Measurements from ENCODE around the gene FOXM1.
A peak's percentile ranks its signal among the peaks of the same experiment; 100 is the strongest.

The FOXM1 gene

GRCh38 chr12:2877047-2877952 lies at the start of gene FOXM1, which contains the start of gene RHNO1:
TSS of gene FOXM1 (minus strand) at chr12:2877174. CDS start at chr12:2874478, 2,696 bp downstream.
TSS of gene RHNO1 (plus strand) at chr12:2877223. CDS start at chr12:2885367, 8,144 bp downstream.
- DNase-seq, result peak; percentile 15

DNA sequence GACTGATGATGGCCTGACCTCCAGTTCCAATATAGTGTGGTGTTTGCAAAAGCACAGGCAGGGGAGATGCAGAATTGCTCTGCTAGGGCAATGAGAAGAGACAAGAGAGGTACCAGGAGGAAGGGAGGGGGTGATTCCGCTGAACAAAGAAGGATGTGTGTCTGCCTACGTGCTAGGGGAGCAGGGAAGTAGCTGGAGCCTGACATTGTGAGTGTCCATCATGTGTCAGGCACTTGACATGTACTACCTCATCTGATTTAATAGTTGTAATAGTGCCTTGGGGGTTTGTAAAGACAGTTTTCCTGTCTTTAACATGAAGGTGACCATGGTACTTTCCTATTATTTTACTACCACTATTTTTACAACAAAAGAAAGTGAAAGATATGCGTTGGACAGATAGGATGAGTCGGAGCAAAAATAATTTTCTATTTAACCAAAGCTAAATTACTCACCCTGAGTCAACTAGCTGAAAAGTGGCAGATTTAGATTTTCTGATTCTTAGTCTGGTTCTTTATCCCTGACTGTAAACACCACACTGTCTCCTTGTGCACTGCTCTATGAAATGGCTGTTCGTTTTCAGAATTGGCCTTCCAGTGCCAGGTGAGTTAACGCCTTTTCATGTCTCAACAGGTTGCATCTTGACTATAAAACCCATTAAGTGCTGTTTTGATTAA lies 48.5 kb upstream of the FOXM1 start:
- no peak for DNase-seq

DNA sequence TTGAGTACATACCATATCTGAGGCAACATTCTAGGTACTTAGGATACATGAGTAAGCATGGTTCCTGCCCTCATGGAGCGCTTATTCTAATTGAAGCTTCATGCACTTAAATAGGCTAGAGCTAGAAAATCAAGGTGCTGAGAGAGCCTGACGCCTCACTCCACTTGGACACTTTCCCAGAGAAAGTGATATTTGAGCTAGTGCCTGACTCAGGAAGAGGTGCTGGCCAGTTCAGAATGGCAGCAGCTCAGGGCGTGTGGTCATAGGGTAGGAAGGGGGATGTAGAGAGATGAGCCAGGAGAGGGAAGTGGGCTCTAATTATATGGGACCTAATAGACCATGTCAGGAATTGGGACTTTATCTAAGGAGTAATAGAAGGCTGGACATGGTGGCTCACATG lies 47.0 kb upstream of the FOXM1 start:
- DNase-seq, result no peak

GRCh38 chr12:2923057-2923456 lies 46.1 kb upstream of the FOXM1 start:
- DNase-seq, result no peak

DNA sequence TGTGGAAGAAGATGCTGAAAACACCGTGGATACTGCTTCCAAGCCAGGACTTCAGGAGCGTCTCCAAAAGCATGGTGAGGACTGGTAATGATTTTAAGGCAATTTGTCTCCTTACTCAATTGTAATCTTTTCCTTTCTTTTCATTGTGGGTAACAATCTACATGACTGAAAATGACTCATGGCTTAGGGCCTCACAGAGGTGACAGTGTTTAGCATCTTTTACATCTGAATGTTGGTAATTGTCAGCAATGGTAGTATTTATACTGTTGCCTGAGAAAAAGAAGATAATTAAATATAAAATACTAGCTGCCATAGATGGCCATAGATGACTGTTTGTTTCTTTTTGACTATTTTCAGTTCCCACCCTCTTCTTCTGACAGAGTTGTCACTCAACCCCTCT lies 45.4 kb upstream of the FOXM1 start:
- DNase-seq, result no peak

GRCh38 chr12:2919249-2919648 lies 42.3 kb upstream of the FOXM1 start:
- no peak for DNase-seq

DNA sequence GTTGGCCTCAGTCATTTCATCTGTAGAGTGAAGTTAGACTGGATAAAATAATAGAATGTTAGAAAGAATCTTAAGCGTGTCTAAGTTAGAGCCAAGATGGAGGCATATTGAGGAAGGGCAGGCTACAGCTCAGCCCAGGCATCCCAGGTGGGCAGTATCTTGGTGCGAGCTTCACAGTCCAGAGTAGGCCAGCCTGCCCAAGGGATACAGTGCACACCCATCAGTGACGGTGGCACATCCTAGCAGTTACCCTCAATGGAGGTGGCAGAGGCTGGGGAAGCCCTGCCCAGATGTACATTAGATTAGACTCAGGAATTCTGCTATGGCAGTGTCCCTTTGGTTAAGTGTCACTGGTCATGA lies 35.2 kb upstream of the FOXM1 start:
- no peak for DNase-seq

DNA sequence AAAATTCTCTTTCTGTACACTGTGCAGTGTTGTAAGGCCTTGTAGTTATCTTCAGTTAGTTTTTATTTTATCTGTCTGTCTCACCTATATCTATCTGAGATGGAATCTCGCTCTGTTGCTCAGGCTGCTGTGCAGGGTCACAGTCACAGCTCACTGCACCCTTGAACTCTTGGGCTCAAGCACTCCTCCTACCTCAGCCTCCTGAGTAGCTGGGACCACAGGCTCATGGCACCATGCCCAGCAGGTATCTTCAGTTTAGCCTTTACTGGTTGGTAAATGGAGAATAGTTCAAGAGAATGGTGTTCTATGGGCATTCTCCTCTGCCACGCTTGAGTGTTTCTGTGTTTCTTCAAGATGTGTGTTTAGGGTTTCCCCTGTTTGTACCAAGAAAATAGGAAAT lies 27.3 kb upstream of the FOXM1 start:
- no peak for DNase-seq

DNA sequence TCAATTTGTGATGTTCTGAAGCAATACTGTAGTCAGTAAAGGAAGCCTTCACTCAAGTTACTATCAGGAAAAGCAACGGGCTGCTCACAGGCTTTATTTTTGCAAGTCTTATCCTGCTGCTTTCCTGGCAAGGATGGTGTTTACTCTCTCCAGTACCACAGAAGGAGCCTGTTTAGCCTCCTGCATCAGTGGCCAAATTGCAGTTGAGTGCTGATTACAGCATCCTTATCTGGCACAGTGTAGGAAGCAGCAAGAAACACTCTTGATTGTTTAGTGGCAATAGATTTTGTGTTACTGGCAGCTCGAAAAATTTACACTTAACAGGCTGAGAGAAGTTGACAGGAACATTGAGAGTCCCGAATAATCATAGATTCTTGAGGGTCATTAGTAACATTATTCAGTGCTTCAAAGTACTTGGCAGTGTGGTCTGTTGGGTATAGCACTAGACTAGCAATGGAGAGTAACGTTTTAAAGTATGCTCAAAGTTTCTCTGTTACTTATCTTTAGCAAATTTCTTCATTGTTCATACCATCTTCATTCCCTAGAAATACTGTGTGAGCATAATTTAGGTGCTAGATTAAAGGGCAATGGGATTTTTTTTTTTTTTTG lies 25.4 kb upstream of the FOXM1 start:
- no peak for DNase-seq

DNA sequence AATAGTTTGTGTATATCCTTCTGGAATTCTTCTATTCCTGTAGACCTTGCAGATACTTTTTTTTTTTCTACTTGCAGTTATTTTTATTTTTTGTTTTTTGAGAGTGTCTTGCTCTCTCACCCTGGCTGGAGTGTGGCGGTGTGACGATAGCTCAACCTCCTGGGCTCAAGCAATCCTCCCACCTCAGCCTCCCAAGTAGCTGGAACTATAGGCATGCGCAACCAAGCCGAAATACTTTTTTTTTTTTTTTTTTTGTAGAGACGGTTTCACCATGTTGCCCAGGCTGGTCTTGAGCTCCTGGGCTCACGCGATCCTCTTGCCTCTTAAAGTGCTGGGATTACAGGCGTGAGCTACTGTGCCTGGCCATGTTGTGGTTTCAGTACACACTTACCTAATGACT lies 23.7 kb upstream of the FOXM1 start:
- no peak for DNase-seq

- no peak for DNase-seq
Observed at GRCh38 chr12:2897418-2897817, 20.4 kb upstream of the FOXM1 start.

GRCh38 chr12:2895511-2895910 lies 18.5 kb upstream of the FOXM1 start:
- no peak for DNase-seq

- no peak for DNase-seq
Observed at GRCh38 chr12:2895051-2895451, 18.1 kb upstream of the FOXM1 start.

- DNase-seq, result no peak
Observed at GRCh38 chr12:2893007-2893406, 16.0 kb upstream of the FOXM1 start.

GRCh38 chr12:2892246-2892645 lies 15.3 kb upstream of the FOXM1 start:
- DNase-seq, result no peak

GRCh38 chr12:2891240-2892053 lies 14.5 kb upstream of the FOXM1 start:
- no peak for DNase-seq

DNA sequence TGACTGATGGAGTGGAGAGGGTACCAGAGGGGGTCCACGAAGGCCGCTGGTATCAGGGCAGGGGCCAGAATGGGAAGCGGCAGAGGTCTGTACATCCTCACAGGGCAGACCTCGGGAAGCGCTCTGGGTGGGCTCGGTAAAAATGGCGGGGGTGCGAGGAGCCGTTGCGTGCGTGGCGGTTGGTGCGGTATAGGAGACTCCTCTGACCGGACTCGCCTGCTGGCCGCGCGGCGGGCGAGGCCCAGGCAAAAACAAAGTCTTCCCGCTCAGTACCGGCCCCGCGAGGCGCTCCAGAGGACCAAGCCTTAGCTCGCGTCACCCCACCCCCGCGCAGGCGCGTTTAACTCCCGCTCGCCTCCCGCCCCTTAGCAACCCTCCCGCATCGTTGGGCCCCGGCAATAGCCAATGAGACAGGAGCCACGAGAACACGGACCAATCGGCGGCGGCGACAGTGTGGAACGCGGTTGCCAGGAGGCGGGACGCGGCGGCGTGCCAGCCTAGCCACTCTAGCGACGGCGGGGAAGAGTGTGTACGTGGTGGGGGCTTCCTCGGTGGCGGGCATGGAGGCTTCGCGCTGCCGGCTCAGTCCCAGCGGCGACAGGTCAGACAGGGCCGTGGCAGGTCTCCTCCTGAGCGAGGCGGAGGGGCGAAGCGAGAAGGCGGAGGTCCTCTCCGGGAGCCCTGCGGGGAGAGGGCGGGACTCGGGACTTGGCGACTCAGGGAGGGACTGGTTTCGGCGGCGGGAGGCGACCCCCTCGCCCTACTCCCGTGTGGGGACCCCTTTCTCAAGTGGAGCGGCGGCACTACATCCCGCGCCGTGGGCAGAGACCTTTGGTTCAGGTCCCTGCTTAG lies 13.6 kb upstream of the FOXM1 start, which contains the start of gene TULP3:
Gene TULP3, plus strand, starts transcription at position 504 of the 852 bp plus-strand sequence. Its CDS starts 57 bp downstream, at position 561.
- peak; percentile 75 for DNase-seq

DNA sequence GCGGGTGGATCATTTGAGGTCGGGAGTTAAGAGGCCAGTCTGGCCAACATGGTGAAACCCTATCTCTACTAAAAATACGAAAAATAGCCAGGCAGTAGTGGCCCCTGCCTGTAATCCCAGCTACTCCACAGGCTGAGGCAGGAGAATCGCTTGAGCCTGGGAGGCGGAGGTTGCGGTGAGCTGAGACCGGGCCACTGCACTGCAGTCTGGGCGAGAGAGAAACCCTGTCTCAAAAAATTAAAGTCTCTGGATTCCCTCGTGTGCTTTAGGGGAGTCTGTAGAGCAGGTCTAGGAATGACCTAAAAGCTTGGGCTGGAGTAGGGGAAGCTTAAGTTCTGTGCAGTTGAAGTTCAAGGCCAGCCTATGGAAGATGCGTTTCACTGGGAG lies 13.0 kb upstream of the FOXM1 start:
- no peak for DNase-seq

DNA sequence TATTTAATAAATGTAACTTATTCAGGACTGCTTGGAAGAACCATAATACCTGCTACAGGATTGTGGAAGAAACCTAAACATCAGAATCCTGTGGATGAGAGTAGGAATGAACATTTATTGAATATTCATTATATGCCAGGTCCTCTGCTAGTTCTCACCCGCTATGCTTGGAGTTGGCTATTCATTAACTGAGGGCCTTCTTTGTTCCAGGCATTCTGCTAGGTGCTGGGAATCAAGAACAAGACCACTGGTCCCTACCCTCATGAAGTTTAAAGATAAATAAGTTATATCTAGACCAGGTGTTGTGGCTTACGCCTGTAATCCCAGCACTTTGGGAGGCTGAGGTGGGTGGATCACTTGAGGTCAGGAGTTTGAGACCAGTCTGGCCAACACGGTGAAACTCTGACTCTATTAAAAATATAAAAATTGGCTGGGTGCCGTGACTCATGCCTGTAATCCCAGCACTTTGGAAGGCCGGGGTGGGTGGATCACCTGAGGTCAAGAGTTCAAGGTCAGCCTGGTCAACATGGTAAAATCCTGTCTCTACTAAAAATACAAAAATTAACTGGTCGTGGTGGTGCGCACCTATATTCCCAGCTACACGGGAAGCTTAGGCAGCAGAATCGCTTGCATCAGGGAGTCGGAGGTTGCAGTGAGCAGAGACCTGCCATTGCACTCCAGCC lies 9.9 kb upstream of the FOXM1 start:
- no peak for DNase-seq

DNA sequence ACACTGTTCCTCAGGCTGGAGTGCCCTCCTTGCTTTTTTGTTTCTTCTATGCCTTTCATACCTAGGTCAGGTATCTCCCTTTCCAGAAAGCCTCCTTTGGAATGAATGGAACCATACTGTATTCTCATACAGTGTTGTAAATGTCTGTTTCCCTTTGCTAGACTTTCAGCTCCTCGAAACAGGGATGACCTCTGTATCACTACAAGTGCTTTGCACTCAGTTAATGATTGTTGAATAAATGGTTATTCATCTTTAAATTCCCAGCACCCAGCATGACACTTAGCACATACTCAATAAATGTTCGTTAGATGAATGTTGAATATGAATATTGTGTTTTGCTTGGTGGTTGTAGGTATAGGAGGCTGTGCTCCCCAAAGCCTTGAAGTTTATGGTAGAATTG lies 7.8 kb upstream of the FOXM1 start:
- DNase-seq, result no peak

- DNase-seq, result no peak
Observed at GRCh38 chr12:2879853-2880252, 2.9 kb upstream of the FOXM1 start.

Measured in SHP77 treated with DMSO at 0.1 percent for 48 hours (cell line).